Progenitor cell of endocrine pancreas (in vitro differentiated cells): ENCODE measurements around the gene CDK12. TPM values are rescaled to one million over a fixed set of nuclear protein-coding genes. Genes with fewer than 3 reads are reported as not detected.
A peak's percentile ranks its signal among the peaks of the same experiment; 100 is the strongest.
"Not testable (repeated sequence)": the region's sequence is repeated elsewhere in the genome, so short reads cannot be mapped to it uniquely, and the experiment has no call there.

ENCODE experiments used
- DNase-seq: peaks from one replicate; pipeline ENCODE4 v3.0.0; 2021; ENCODE audit warnings: low spot score; ENCODE audit not compliant: unreplicated experiment
- H3K27ac Mint-ChIP-seq: 2 replicates; pipeline ENCODE4 v1.8.0; 2021; ENCODE audit warnings: mild to moderate bottlenecking, moderate library complexity, mixed read lengths
- H3K27me3 Mint-ChIP-seq: 2 replicates; pipeline ENCODE4 v1.8.0; 2021; ENCODE audit warnings: mixed read lengths
- H3K36me3 Mint-ChIP-seq: 2 replicates; pipeline ENCODE4 v1.8.0; 2022; ENCODE audit warnings: mixed read lengths; ENCODE audit not compliant: insufficient read depth
- H3K4me1 Mint-ChIP-seq: 2 replicates; pipeline ENCODE4 v1.8.0; 2021; ENCODE audit warnings: low read depth, mixed read lengths
- H3K4me3 Mint-ChIP-seq: 2 replicates; pipeline ENCODE4 v1.8.0; 2021; ENCODE audit warnings: low read depth, mild to moderate bottlenecking, moderate library complexity, mixed read lengths
- H3K9me3 Mint-ChIP-seq: 2 replicates; pipeline ENCODE4 v1.8.0; 2021; ENCODE audit warnings: low read depth, mixed read lengths
- CTCF ChIP-seq: fragments of 200-600 bp; sonication (generic); IDR thresholded peaks from one replicate; pipeline ENCODE4 v1.5.0; 2021; ENCODE audit warnings: antibody characterized with exemption, mild to moderate bottlenecking; ENCODE audit not compliant: unreplicated experiment
- total RNA-seq: library from RNA; stranded (reverse); gene quantifications from 2 replicates; pipeline ENCODE4 v1.2.1, GENCODE V29; 2021

The CDK12 gene
- total RNA-seq, 1 donor from 2014 or later: 86.8 TPM

GRCh38 chr17:39473310-39473709 is 12.0 kb downstream of the CDK12 start:
- H3K36me3 Mint-ChIP-seq: peaks cover 10% of the 10 kb centered on the region

GRCh38 chr17:39479631-39480030 is 18.3 kb downstream of the CDK12 start:
- H3K36me3 Mint-ChIP-seq: peaks cover 10% of the 10 kb centered on the region
- H3K4me3 Mint-ChIP-seq, H3K27ac Mint-ChIP-seq, H3K27me3 Mint-ChIP-seq, DNase-seq, H3K4me1 Mint-ChIP-seq, H3K9me3 Mint-ChIP-seq: not testable (repeated sequence)

More at GRCh38 chr17:39473310-39473709, 12.0 kb downstream of the CDK12 start:
- Mint-ChIP-seq H3K27me3 (no peaks in the 10 kb centered on the region), H3K4me3 (no peak overlapping the region), H3K27ac (no peak overlapping the region), H3K9me3 (no peaks in the 10 kb centered on the region), H3K4me1 (no peaks in the 10 kb centered on the region)
- TF ChIP-seq CTCF: no peak
- DNase-seq: no peak

GRCh38 chr17:39483506-39483905 is 22.2 kb downstream of the CDK12 start:
- no peak for TF ChIP-seq CTCF
- no peaks in the 10 kb centered on the region for H3K9me3 Mint-ChIP-seq
- no peak for DNase-seq
- peaks cover 10% of the 10 kb centered on the region for H3K36me3 Mint-ChIP-seq
- peak overlapping the region; percentile 81 for H3K27ac Mint-ChIP-seq
- no peaks in the 10 kb centered on the region for H3K27me3 Mint-ChIP-seq
- no peaks in the 10 kb centered on the region for H3K4me1 Mint-ChIP-seq
- H3K4me3 Mint-ChIP-seq: no peak overlapping the region

GRCh38 chr17:39484178-39484577 is 22.9 kb downstream of the CDK12 start:
- DNase-seq: no peak
- H3K27ac Mint-ChIP-seq: no peak overlapping the region
- H3K36me3 Mint-ChIP-seq: peaks cover 10% of the 10 kb centered on the region
- no peaks in the 10 kb centered on the region for H3K27me3 Mint-ChIP-seq
- no peaks in the 10 kb centered on the region for H3K9me3 Mint-ChIP-seq
- H3K4me1 Mint-ChIP-seq: no peaks in the 10 kb centered on the region
- no peak overlapping the region for H3K4me3 Mint-ChIP-seq
- TF ChIP-seq CTCF: no peak

- no peaks in the 10 kb centered on the region for H3K9me3 Mint-ChIP-seq
- no peaks in the 10 kb centered on the region for H3K4me1 Mint-ChIP-seq
- TF ChIP-seq CTCF: no peak
- no peaks in the 10 kb centered on the region for H3K27me3 Mint-ChIP-seq
- H3K36me3 Mint-ChIP-seq: peaks cover 7% of the 10 kb centered on the region
- no peak overlapping the region for H3K27ac Mint-ChIP-seq
- H3K4me3 Mint-ChIP-seq: no peak overlapping the region
- no peak for DNase-seq
Observed at GRCh38 chr17:39485555-39485954, 24.3 kb downstream of the CDK12 start.

GRCh38 chr17:39486242-39486641 is 25.0 kb downstream of the CDK12 start:
- no peak for TF ChIP-seq CTCF
- H3K36me3 Mint-ChIP-seq: peaks cover 8% of the 10 kb centered on the region
- no peaks in the 10 kb centered on the region for H3K9me3 Mint-ChIP-seq
- H3K27ac Mint-ChIP-seq: no peak overlapping the region
- DNase-seq: no peak
- no peaks in the 10 kb centered on the region for H3K4me1 Mint-ChIP-seq
- no peak overlapping the region for H3K4me3 Mint-ChIP-seq
- H3K27me3 Mint-ChIP-seq: no peaks in the 10 kb centered on the region

- not testable (repeated sequence) for H3K27ac Mint-ChIP-seq, DNase-seq, H3K27me3 Mint-ChIP-seq, H3K36me3 Mint-ChIP-seq, H3K4me3 Mint-ChIP-seq, H3K9me3 Mint-ChIP-seq, H3K4me1 Mint-ChIP-seq
Observed at GRCh38 chr17:39487490-39487889, 26.2 kb downstream of the CDK12 start.
